ENCODE results near the gene FAM219A.
A peak's percentile ranks its signal among the peaks of the same experiment; 100 is the strongest.

Gene FAM219A

DNA sequence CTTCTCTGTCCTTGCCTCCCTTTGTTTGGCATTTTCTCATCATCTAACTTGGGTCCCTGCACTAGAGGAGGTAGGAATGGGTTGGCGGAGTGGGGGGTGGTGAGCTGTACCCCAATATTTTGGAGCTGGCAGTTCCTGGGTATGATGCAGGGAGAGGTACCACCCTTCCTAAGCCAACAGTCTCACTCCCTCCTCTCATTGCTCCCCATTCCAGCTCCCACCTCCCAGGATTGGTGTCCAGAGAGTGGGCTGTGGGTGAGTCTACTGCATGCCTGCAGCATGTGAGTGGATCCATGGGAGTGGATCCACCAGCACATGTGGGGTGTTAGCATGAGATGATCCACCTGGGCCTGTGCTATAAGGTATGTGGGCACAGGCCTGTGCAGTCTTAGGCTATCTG is 59.5 kb downstream of the FAM219A start:
- no peak for DNase-seq

DNA sequence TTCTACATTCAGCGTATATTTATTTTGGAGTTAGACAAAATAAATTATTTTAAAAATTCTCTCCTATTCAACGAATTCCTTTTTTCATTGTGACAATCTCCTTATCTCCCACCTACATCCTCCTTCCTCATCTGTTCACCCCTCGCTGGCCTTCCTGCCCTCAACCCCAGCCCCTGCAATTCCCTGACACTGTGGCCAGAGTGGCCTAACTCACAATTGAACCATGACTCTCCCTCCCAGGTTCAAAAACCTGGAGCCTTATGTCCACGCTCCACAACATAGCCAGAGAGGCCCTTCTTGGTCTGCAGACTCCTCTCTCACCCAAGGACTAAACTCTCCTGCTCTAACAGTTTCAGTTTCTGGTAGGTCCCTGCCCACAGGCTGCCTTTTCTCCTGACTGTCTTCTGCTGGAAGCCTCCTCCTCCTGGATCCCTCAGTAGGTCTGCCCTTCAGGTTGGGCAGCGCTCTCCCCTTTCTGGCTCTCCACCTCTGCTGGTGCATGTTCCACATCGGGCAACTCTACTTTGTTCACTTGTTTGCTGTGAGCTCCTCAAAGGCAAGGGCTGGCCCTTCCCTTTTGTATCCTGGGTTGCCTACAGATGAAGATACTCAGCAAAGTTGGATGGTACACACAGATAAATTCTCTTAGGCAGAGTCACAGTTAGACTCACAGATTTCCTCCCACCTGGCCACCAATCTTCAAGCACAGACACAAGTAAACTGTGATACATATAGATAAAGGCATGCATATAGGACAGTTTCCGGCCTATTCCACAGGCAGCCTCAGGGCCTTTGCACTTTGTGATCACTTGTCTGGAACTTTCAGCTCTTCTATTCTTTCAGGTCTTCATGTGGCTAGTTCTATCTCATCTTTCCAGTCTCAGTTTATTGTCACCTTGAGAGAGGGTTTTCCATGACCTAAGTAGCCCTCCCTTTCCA is 61.8 kb downstream of the FAM219A start:
- DNase-seq: no peak

DNA sequence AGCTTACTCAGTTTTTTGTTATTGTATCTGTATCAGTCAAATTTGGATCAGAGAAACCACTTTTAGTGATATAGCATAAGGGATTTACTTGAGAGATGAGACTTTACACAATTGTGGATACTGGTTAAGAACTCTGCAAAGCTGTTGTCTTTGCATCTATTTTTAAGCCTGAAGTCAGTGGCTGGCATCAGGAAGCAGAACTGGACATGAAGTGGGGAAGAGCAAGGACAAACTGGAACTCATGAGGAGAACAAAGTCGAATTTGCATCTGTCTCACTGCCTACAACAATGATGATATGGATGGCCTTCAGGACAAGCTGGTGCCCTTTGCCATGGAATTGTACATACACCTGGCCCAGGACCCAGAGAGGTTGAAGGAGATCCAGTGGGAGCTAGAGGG is 65.9 kb downstream of the FAM219A start:
- no peak for DNase-seq

DNA sequence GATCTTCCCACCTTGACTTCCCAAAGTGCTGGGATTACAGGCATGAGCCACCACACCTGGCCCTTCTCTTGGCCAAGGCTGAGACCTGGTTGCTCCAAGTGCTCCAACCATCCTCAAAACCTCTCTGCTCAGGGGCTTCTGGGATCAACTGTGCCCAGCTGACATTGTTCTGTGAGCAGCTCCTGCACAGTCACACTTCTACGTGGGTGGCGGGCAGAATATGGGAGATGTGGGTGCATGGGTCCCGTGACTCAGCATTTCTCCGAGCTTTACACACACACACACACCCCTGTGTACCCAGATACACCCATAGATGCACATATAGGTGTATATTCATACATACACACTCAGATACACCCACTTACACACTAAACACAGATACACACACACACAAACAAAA is 71.1 kb downstream of the FAM219A start:
- no peak for DNase-seq

DNA sequence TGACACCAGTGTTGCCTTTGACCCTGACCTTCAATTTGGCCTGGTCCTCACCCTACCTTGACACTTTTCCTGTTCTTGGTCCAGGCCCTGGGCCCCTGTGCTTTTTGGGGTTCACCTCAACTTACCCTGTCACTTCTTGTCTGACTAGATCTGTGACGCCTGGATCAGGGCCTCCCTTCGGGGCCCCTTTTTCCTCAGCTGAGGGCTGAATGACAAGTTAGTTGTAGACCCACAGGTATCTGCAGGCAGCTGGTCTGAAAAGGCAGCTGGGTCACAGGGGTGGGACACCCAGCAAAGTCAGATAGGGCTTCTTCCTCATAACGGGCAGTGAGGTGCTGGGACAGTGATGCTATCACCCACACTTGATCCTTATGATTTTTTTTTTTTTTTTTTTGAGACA is 71.7 kb downstream of the FAM219A start:
- no peak for DNase-seq

DNA sequence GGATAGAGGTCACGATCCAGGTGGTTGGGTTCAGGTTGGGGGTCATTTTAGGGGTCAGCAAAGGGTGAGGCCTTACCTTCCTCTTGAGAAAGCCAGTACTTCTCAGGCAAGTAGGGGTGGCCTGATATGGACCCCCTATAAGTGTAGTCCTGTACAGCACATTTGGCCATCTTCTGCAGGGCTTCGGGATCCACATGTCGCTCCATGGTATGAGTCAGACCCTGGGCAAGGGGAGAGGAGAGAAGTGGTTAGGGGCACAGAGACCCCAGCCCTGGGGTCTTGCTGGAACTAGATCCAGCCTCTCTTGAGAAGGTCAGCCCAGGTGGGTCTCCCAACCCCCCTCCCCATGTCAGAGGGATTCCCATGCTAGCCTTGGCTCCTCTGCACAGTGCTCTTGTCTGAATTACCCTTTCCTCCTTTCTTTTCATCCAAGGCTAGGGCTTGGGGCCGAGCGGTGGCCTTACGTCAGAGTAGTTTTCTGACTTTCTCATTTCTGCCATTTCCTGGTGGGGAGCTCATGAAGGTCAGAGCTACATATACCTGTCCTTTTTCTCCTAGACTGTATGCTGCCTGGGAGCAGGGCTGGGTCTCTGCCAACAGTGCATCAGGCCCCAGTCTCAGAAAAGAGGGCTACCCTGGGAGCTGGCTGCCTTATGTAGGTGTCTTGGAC is 72.7 kb downstream of the FAM219A start:
- DNase-seq: no peak

DNA sequence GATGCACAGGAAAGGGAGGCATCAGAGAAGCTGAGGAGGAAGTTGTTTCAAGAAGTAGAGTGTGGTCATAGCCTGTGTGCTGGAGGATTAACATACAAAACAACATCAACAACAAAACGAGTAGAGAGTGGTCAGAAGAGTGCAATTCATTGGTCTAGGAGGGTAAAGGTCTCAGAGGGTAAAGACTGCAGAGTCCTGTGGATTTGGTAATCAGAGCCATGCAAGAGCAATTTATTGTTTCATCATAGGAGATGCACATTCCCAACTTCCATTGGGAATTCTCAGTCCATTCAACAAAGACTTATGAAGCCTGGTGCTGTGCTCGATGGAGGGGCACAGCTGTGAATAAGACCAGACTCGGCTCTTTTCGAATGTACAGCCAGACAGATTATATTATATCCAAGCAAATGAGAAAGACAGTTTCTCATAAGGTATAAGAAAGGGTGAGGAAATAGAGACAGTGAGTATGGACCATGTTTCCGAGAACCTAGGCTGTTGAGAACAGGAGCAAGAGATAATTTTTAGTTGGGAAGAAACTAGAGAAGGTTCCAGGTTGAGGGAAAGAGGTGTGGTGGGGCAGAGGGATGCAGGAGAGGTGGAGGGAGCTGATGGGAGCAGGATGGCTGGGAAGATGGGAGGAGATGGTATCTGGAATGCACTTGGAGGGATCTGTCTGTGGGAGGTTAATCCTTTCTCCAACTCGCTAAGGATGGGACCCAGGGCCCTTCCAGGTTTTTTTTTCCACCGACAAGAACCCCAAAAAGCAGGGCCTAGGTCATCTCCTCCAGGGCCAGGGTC is 73.8 kb downstream of the FAM219A start:
- no peak for DNase-seq

DNA sequence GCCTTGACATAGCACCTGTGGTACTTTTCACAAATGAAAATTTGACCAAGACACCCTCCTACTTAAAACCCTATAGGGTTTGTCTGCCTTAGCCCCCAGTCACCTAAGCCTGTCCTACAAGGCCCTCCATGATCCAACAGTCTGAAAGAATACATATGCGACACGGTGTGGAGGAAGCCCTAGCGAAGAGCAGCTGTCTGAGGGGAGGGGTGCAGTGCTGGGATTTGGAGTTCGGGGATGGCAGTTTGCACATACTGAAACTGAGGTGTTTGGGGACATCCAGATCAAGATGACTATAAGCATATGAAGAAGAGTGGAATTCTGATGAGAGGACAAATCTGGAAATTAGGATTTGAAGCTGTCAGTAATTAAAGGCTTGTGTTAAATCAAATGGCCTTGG is 74.5 kb downstream of the FAM219A start:
- DNase-seq: no peak

DNA sequence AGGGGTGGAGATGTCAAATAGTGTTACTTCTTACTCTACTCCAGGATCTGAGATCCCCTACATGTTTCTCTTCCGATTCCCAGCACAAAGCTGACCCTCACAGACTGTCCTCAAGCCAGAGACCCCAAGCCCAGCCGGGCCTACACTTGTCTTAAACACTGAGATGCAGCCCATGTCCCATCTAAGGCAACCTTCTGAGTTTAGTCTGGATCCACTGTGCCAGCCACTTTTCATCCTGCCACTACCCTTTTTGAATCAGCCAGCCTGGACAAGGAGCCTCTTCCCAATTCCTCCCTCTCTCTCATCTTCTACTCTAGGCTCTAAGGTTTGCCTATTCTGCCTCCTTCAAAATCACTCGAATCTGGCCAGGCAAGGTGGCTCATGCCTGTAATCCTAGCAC is 75.5 kb downstream of the FAM219A start:
- DNase-seq: no peak

DNA sequence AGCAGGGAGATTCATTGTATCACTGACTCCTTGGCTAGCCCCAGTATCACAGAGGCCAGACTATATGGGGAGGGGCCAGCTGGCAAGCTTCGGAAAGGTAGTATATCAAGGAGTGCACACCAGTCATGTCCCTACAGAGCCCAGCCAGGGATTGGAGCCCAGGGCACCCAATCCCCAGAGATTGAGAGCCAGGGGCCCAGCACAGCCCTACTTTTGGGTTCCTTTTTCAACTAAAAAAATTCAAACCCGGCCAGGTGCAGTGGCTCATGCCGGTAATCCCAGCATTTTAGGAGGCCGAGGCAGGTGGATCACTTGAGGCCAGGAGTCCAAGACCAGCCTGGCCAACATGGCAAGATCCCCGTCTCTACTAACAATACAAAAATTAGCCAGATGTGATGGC is 76.3 kb downstream of the FAM219A start:
- DNase-seq: no peak

DNA sequence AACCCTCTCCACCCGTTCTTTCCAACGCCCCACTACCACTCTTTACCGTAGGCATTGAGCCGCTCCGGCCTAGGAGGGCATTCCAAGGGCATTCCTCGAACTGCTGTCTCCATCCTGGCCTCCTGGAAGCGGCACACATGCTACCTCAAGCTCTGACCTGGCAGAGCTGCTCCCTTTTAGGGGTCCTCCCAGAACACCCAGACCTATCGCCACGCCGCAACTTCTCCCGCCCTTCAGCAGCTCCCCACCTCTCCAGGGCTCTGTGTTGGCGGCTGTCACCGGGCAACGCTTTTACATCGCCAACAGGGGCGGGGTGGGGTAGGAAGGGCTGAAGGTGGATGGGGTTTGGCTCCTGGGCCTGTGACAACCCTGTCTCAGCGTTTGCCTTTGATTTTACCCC is 77.0 kb downstream of the FAM219A start:
- peak; percentile 19 for DNase-seq

DNA sequence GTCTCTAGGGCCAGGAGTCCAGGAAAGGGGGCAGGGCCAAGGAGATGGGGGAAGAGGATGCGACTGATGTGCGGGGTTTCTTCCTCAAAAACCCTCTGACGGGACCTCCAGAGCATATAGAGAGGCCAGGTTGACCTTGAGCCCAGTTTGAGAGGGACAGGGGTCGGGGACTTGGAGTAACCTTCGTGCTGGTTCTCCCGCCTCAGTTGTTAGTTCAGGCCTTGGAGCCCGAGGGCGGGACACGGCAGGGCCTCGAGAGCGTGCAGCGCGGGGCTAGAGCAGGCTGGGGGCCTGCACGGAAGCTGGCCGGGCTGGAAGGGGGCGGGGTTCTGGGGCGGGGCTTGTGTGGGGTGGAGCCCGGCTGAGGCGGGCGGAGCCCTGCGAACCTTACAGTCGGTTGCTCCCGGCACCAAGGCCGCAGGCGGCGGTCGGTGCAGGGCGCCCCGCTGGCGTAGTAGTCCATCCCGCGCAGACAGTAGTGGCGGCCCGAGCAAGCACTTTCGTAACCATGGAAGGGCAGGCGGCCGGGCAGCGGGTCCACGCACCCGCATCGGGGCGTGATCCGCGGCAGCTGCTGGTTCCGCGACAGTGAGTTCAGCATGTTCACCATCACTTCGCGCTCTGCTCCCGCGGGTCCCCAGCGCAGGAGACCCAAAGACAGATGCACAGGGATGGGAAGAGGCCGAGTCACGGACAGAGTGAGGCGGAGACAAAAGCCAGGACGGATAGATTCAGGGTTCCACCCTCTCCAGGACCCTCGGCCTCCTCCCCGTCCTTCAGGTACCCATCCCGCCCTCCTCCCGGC is 77.7 kb downstream of the FAM219A start:
- peak; percentile 78 for DNase-seq

DNA sequence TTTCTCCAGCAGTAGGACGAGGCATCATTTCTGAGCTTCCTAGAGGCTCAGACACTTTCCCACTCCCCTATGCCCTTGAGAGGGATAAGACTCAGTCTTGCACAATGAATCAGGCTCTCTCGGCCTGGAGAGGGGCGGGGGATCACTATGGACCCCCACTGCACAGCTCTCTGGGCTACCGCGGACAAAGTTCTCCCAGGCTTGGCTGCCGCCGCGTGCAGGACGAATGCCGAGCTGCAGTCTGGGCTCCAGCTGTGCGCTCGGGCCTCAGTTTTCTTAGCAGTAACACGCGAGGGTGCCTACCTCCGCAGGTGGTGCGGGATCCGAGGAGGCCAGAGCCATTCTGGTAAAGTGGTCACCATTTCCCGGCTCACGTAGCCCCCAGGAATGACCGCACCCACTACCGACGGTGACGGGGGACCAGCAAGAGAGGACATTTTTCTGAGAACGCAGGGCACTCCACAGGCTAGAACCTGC is 78.3 kb downstream of the FAM219A start:
- no peak for DNase-seq

DNA sequence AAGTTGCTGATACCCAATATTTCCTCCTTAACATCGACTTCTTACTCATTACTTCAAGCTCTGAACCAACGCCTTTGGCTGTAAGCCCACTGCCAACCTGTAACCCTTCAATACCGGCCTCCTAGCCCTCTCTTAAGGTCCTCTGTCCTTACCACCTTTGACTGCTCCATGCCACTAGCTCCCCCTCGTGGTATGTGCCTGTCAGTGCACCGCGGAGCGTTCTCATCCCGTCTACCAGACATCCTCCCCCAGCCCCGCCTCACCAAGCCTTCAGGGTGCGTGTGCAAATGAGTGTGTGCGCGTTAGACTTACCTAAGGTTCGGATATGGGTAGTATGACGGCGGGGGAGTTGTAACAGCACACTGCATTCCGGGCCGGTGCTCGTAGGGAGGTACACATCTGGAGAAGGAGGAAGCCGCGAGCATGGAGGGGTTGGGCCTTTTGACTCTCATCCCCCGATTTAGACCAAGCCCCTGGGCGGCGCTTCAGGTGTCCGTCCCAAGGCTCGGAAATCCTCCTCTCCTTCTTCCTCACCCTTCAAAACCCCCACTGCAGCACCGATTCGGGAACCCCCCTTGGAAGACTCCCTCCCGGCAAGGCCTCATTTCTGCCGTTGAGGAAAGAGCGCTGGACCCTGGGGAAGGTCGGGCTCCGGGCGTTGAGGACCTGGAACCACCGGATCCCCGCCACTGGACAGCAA is 78.9 kb downstream of the FAM219A start:
- DNase-seq: peak; percentile 88

DNA sequence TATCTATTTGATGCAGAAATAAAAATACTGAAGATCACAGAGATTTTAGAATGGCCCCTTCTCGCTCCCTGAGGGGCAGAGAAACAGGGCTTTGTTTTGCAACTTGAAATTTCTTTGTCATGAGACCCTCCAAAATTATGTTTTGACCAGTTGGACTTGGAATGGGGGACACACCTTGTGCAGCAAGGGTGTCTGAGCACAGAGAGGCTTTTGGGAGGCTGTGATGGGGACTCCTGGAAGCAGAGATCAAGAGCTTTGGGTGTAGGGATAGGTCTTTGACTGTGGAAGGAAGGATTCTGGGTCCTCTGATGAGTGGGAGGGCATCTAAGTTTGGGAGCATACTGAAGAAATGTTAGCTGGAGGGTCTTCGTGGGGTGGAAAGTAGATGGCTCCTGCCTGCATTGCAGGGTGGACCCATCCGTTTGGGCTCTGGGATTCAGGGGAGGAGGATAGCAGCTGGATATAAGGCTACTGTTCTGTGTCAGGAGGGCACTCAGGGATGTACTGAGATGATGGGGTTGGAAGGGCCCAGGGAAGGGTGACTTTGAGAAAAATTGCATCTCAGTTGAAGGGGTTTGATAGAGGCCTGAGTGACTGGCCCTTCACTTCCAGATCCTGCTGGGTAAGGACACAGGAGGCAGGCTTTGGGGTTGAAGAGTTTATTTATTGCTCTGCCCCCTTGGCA is 79.9 kb downstream of the FAM219A start:
- no peak for DNase-seq

DNA sequence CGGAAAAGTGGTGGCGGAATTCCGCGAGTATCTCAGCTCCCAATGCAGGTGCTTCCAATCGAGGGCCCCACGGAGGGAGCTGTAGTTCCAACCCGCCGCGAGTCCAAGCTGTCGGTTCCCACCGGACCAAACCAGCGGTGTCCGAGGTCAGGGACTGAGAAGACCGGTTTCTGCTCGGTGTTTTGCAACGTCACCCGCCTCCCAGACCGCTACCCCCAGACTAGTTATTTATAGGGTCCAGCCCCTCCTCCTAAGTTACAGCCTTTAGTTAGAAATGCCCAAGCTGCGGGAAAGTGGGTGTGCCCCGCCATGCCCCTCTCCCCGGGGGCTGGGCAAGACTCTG is 81.0 kb downstream of the FAM219A start:
- DNase-seq: no peak

DNA sequence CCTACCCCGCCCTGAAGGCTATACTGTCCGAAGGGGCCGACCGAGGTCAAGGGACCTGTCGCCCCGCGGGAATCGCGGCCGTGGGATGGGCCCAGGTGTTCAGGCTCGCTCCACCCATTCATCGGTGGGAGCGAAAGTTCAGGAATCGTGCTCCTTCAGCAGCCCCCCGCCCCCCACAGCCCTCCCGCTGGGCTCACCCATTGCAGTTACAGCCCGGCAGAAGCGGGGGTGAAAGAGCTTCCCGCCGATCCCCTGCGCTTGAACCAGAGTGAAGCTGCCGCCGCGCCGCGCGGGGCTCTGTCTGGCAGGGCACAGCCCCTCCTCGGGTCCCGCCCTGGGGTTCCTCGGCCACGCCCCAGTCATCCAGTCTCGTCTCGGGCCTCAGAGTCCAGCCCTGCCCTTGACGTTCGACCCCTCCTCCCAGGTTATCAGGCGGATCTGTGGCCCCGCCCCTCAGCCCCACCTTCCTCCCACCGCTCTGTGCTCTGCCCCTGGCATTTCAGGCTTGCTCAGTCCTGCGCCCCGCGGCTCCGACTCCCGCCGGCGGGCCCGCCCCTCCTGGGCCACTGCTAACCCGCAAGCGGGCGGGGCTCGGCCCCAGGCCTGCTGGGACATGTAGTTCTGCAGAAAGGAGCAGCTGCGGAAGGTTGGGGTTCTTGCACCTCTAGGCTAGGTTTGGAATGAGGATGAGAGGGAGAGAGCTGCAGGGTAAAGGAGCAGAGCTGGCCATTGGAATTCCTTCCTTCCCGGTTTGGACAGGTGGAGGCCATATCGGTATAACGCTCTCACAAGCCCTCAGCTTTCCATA is 81.6 kb downstream of the FAM219A start, which contains the start of gene MYORG:
Gene MYORG (minus strand): TSS at position 303 of the 808 bp plus-strand sequence. CDS start 3,955 bp downstream, outside the sequence.
- DNase-seq: peak; percentile 98

DNA sequence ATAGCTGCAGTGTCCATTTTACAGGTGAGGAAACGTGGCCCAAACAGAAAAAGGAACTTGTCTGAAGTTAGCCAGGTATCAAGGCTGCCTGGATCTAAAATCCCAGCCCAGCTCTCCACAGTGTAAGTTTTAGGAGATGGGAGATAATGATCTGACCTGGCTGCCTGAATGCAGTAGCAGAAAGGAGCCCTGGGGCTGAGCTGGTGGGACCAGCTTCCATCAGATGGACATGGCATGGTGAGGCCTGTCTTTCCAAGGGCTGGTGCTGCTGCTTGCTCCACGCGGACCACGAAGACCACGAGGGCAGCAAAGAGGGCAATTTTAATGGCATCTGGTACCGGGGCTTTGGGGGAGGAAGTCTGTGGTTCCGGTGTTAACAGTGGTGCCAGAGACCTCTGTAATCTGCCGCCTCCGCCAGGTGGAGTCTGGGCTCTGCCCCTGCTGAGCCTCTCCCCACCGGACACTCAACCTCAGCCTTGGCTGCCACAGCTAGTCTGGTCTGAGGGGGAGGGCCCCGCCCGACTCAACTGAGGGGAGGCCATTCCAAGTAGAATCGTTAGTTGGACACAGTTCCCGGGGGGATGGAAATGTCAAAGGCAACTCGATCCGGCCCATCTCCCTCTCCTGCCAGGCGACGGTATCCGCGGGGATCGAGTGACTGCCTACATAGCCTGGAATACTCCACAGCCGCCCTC is 82.3 kb downstream of the FAM219A start:
- DNase-seq: peak; percentile 61

DNA sequence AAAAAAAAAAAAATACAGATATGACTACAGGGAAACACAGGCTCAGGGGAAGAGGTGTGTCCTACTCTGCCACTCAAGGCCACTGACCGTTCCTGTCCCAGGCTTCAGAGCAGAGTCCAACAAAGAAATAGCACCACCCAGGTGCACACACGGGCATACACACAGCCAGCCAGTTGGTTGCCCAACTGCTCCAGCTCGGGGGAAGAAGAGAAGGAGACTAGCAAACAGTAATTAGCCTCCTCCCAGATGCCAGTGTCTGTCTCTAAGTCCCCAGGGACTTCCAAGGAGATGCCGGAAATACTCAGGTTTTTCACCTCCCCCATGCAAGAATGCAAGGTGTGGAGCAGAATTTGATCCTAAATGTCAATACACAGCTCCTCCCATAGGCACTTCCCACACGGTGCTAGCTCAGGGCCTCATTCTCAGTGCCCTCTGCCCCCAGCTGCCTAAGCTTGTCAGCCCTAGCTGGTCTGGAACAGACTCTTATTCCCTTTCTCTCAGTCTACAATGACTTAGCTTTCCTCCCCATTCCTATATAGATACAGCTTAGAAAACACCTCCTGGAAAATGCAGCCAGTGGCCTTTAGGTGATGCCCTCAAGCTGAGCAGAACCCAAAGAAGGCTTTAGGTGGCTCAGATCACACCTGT is 83.3 kb downstream of the FAM219A start:
- no peak for DNase-seq
